Measurements from ENCODE around the gene RBMS2.
A peak's percentile ranks its signal among the peaks of the same experiment; 100 is the strongest.

Gene RBMS2

DNA sequence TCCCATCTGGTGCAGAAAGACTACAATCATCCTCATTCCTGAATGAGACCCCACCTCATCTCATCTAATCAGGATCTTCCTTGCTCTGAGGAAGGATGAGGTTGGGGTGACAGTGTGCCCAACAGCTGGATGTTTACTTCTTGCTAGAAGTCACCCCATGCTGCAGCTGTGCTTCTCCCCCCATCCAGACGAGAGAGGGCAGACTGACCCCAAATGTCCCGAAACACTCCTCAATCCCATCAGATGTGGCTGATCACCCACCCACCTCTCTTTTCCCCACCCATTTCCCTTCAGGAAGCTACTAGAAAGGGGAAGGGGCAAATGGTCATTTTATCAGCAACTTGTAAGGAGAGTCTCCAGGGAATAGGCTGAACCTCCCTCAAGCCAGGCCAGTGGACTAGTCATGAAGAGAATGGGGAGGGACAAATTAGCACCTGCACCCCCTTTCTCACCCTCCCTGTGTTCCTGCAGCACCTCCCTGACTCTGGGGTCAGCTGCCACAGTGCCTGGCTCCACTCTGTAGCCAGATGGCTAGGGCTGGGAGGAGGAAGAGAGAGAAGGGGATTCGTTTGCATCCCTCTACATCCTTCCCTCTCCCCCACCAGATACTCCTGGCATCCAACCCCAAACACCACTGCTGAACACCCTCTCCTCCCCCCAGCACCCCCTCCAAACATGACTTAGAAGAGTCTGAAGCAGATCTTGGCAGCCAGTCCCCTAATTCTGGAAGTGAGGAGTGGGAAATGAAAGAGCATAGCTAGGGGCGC, 111.3 kb downstream of the RBMS2 start:
- no peak for DNase-seq

DNA sequence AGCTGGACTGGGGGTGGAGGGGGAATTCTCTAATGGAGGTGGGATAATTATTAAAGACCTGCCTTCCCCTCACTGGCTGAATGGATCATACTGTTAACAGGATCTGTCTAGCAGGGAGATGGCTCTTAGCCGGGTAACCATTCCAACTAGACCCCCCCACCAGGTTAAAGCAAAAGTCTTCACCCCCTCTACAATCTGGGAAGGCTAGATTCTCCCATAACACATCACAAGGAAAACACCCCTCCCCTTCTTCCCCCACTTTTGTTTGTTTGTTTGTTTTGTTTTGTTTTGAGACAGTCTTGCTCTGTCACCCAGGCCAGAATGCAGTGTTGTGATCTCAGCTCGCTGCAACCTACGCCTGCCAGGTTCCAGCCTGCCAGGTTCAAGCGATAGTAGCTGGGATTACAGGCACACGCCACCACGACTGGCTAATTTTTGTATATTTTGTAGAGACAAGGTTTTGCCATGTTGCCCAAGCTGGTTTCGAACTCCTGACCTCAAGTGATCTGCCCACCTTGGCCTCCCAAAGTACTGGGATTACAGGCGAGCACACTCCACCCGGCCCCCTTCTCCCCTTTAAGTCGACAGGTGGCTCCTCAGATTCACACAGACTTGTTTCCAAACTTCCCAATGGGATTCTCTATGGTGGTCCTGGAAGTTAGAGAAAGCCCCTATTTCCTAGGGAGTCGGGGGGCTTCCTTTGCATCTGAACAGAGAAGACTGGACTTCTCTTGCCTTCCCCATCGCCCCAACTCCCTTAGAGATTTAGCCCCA, 112.0 kb downstream of the RBMS2 start:
- no peak for DNase-seq

DNA sequence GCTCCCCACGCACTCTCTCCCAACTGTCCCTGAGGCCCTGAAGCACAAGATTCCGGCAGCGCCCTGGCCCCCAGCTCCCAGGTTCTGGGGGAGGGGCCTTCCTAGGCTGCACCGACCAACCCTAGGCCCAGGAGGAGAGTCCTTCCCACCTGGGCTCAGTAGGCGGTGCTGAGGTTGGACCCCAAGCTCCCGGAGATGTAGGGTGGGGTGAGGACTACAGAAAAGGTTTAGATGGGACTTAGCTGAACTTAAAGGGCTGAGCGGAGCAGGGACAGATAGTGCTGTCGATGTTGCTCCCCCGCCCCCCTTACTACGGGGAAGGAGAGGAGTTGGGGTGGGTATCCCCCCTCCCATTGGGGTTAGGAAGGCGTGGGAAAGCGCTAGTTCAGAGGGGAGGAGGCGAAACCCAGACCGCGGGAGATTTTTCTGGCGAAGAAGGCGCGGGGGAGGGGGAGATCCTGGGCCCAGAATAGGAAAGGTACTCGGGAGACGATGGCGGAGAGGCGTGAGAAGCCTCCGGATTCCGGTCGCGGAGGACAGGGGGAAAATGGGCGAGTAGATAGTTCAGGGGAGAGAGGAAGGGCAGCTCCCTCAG, 112.7 kb downstream of the RBMS2 start:
- peak; percentile 56 for DNase-seq

DNA sequence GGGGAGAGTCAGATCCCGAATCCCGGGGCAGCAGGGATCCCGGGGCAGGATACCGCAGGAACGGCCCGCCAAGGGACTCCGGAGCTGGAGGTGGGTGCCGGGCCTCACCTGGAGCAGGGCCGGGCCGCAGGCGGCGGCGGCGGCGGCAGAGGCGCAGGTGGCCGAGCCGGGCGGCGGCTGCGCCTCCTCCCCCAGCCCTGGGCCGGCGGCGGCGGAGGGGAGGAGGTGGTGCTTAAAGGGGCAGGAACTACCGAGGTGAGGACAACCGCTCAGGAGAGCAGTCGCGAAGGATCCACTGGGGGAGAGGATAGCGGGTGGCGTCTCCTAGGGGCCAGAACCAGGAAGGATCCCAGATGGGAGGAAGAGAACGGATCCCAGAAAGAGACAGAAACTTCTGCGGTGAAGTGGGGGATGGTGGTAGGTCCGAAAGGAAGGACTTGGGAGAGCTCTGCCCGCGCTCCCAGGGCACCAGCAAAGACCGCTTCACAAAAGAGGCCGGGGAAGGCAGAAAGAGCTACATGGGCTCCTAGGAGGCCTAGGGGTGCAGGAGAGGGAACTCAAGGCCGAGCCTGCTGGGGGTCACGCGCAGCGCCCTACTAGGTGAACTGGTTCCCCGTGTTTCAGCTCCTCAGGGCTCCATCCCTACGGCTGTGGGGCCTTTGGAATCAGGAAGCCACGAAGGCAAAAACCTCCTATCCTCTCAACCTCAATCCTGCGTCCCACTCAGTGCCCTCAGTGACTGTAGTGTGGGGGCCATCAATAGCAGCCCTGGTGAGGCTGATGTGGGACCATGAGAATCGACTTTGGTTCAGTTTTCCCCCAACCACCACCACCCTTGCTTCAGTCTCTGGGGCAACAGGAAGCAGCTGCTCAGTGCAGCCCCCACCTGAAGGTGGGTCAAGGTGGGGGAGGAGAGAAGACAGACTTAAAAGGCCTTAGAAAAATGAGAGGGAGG, 113.5 kb downstream of the RBMS2 start:
- DNase-seq: peak; percentile 82

DNA sequence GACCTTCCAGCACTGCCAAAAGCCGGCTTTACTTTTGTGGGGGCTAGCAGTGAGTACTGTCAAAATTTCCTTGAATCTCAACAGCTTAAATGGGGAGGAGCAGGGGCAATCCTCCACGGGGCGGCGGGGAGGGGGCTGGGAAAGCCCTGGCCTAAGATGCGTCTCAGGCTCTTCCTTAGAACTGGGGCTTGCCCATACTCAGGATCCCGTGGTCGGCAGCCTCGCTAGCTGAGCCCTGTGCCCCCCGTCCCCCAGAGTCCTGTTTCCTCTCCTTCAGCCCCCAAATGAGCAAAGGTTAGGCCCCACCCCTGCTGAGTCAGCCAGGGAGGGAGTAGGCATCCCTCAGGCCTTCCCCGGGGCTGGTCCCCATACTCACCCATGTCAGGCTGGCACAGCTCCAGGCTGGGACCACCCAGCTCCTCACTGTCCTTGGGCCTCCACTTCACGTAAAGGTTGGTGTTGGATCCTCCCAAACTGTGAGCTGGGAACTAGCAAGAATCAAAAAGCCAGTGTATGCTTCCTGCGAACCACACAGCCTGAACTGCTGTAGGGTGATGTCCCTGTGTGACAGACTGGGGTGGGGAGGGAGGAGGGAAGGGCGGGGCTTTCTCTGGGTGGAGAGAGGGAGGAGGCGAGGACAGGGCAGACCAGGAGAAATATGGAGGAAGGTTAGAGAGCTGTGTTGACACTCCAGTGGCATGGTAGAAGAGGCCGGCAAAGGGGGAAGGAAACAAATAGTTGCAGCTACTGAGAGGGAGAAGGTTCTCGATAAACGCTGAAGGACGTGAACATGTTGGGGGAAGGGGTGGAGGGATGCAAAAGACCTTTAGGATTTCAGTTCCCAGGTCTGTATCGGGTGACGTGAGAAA, 114.4 kb downstream of the RBMS2 start:
- peak; percentile 81 for DNase-seq

DNA sequence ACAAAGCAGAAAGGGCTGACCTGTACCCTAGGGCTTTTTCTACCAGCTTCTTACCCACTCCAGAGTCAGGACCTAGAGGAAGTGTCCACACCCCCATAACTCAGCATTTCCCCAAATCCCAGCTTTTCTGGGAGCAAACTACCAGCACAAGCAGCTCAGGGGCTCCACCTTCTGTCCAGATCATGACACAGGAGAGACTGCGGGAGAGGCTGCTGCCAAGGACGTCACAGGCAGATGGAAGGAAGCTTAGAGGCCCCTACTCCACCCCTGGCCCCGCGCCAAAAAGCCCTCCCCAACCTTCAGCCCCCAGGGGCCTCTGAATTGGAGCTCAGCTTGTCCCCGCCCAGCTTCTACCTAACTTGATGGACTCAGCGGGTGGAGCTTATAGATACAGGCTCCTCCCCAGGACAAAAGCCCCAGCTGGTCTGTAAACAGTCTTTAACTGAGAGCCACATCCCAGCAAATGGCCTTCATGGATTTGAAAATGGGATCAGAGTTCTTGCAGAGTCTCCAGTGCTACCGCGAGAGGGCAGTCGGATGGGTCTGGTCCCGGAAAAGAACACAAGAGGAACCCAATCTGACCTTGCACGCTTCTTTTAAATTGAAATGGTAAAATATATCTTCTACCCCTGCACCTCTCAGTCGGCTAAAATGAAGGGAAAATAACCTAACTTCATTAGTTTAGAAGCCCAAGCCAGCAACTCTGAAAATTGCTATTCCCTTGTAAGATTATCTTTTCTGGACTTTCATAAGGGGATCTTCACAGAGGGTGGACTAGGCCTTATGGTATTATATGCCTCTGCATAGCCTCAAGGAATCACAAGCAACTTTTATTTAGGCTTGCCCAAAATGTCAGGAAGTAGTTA, 115.3 kb downstream of the RBMS2 start:
- DNase-seq: peak; percentile 98

DNA sequence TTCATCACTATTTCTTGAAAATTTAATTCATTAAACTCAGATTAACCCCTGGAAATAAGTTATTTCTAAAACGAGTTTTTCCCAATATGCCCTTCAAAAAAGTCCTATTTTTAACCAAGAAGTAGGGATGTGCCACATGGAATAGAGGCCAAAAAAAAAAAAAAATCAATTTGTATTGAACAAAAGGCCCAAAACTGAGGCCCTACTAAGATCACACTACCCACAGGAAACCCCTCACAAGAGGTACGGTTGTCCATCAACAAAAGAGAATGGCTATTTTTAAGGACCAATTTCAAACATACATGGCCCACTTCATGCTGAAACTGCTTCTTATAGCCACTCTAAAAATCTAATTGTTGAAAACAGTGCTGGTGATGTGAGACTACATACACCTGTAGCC, 116.0 kb downstream of the RBMS2 start:
- no peak for DNase-seq

DNA sequence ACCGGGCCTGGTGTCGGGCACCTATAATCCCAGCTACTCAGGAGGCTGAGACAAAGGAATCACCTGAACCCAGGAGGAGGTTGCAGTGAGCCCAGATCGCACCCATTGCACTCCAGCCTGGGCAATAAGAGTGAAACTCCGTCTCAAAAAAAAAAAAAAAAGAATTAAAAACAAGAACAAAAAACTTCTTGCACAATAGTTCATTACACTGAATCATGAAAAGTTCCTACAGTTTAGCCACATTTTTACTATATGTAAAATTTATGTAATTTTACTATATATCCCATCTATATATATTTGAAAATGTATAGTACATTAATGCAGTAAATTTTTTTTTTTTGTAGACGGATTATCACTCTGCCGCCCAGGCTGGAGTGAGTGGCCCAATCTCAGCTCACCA, 119.6 kb downstream of the RBMS2 start:
- no peak for DNase-seq

DNA sequence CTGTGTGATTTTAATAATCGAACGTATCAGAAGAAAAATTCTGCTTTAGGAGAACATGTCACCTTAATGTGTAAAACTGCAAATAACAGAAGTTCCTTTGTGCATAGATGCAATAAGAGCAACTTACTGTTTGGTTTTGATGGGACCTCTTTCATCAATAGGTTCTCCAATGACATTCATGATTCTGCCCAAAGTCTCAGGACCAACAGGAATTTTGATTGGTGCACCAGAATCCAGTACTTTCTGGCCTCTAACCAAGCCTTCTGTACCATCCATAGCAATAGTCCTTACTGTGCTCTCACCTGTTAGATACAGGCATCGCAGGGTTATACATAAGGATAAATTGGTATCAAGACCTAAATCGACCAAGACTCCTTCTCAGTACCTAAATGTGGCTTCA, 123.0 kb downstream of the RBMS2 start:
- no peak for DNase-seq

DNA sequence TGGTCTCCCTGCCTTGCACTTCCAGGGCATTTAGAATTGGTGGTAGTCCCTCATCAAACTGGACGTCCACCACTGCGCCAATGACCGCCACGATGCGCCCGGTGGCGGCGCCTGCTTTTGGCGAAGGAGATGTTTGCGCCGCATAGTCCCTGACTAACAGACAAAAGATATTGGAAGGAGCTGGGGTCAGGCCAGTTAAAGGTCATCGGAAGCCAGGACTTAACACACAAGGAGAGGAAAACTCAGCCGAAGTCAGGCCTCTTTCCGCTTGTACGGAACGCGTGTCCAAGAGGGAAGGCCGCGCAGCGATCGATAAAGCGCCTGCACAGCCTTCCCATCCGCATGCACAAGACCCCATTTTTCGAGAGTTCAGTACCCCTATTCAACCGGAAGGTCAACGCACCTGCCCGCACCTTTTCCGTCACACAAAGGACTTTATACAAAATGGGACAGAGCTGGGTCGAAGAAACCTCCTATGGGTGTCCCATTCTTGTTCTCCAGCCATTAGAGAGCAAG, 123.6 kb downstream of the RBMS2 start:
- peak; percentile 1 for DNase-seq

All from NCI-H510A (cell line).